NCI-H1105 treated with DMSO at 0.1 percent for 48 hours (cell line): ENCODE measurements around the gene FILIP1L.
A peak's percentile ranks its signal among the peaks of the same experiment; 100 is the strongest.

Source experiments
- DNase-seq: peaks from one replicate; lab custom pipeline; 2025; lab: John Stamatoyannopoulos, UW

Gene FILIP1L

GRCh38 chr3:100114413-100115030 lies at the start of gene FILIP1L:
FILIP1L (minus strand) TSS chr3:100114501.
- DNase-seq = no peak

GRCh38 chr3:100163787-100164186 lies 49.5 kb upstream of the FILIP1L start:
- no peak for DNase-seq

GRCh38 chr3:100160521-100160920 lies 46.2 kb upstream of the FILIP1L start:
- no peak for DNase-seq

- no peak for DNase-seq
These were observed 45.2 kb upstream of the FILIP1L start for GRCh38 chr3:100159331-100160153.

- peak; percentile 28 for DNase-seq
These were observed 44.6 kb upstream of the FILIP1L start for GRCh38 chr3:100158918-100159330.

GRCh38 chr3:100157685-100158084 lies 43.4 kb upstream of the FILIP1L start:
- no peak for DNase-seq

- DNase-seq = no peak
These were observed 41.3 kb upstream of the FILIP1L start for GRCh38 chr3:100155590-100155989.

GRCh38 chr3:100155128-100155527 lies 40.8 kb upstream of the FILIP1L start:
- DNase-seq = no peak

- DNase-seq = no peak
These were observed 39.9 kb upstream of the FILIP1L start for GRCh38 chr3:100154171-100154570.

GRCh38 chr3:100151024-100151707 lies 36.9 kb upstream of the FILIP1L start:
- no peak for DNase-seq

- DNase-seq = no peak
These were observed 36.2 kb upstream of the FILIP1L start for GRCh38 chr3:100150473-100150872.

- no peak for DNase-seq
These were observed 35.6 kb upstream of the FILIP1L start for GRCh38 chr3:100149713-100150415.

GRCh38 chr3:100149130-100149529 lies 34.8 kb upstream of the FILIP1L start:
- peak; percentile 7 for DNase-seq

GRCh38 chr3:100144255-100144866 lies 30.1 kb upstream of the FILIP1L start:
- DNase-seq = no peak

GRCh38 chr3:100141586-100141985 lies 27.3 kb upstream of the FILIP1L start:
- DNase-seq = no peak

- DNase-seq = no peak
These were observed 26.7 kb upstream of the FILIP1L start for GRCh38 chr3:100140976-100141375.

- no peak for DNase-seq
These were observed 22.6 kb upstream of the FILIP1L start for GRCh38 chr3:100136921-100137320.

GRCh38 chr3:100131241-100131640 lies 16.9 kb upstream of the FILIP1L start:
- no peak for DNase-seq

- no peak for DNase-seq
These were observed 15.6 kb upstream of the FILIP1L start for GRCh38 chr3:100129941-100130340.

GRCh38 chr3:100128565-100128964 lies 14.3 kb upstream of the FILIP1L start:
- DNase-seq = no peak

- no peak for DNase-seq
These were observed 13.5 kb upstream of the FILIP1L start for GRCh38 chr3:100127792-100128191.
